ENCODE data around the gene TTC36. TPM values are rescaled to one million over a fixed set of nuclear protein-coding genes. Genes with fewer than 3 reads are reported as not detected.
A peak's percentile ranks its signal among the peaks of the same experiment; 100 is the strongest.
"Not testable (repeated sequence)": the region's sequence is repeated elsewhere in the genome, so short reads cannot be mapped to it uniquely, and the experiment has no call there.

TTC36 gene
- total RNA-seq, result 1.1 TPM in 3 replicates

- no peak for TF ChIP-seq CTCF (IDR thresholded peaks at IDR 0.05; ENCODE audit: unreplicated experiment)
- H3K4me3 Mint-ChIP-seq, result no peak within 1 kb of the TSS
- no peak for DNase-seq (ENCODE audit: low spot score in 2 of 2, unreplicated experiment in 2 of 2)
- peak within 1 kb of the TSS; percentile 61 for H3K27ac Mint-ChIP-seq
- peaks cover 24% of the 10 kb centered on the region for H3K4me1 Mint-ChIP-seq
- H3K27me3 Mint-ChIP-seq (ENCODE audit: low read depth), result no peaks in the 10 kb centered on the region
- H3K9me3 Mint-ChIP-seq, result no peaks in the 10 kb centered on the region
- peaks cover 7% of the 10 kb centered on the region for H3K36me3 Mint-ChIP-seq
These were observed at the start of gene TTC36 for GRCh38 chr11:118527109-118527508. TSS of gene TTC36 (plus strand) at chr11:118527474. CDS start at chr11:118527495, 21 bp downstream.

GRCh38 chr11:118481238-118481637 is 46.0 kb upstream of the TTC36 start:
- H3K36me3 Mint-ChIP-seq, result peaks cover 57% of the 10 kb centered on the region
- not testable (repeated sequence) for H3K27ac Mint-ChIP-seq; H3K4me3 Mint-ChIP-seq; H3K4me1 Mint-ChIP-seq; H3K27me3 Mint-ChIP-seq (ENCODE audit: low read depth); H3K9me3 Mint-ChIP-seq; DNase-seq (ENCODE audit: low spot score in 2 of 2, unreplicated experiment in 2 of 2)

GRCh38 chr11:118484405-118484804 is 42.9 kb upstream of the TTC36 start:
- peaks cover 7% of the 10 kb centered on the region for H3K9me3 Mint-ChIP-seq
- no peak overlapping the region for H3K27ac Mint-ChIP-seq
- H3K27me3 Mint-ChIP-seq (ENCODE audit: low read depth), result no peaks in the 10 kb centered on the region
- no peaks in the 10 kb centered on the region for H3K4me1 Mint-ChIP-seq
- H3K4me3 Mint-ChIP-seq, result no peak overlapping the region
- TF ChIP-seq CTCF (IDR thresholded peaks at IDR 0.05; ENCODE audit: unreplicated experiment), result no peak
- DNase-seq (ENCODE audit: low spot score in 2 of 2, unreplicated experiment in 2 of 2), result no peak
- H3K36me3 Mint-ChIP-seq, result peaks cover 45% of the 10 kb centered on the region

- Mint-ChIP-seq H3K9me3 (peaks cover 7% of the 10 kb centered on the region), H3K27me3 (ENCODE audit: low read depth) (no peaks in the 10 kb centered on the region), H3K4me3 (no peak overlapping the region), H3K4me1 (no peaks in the 10 kb centered on the region), H3K36me3 (peaks cover 42% of the 10 kb centered on the region), H3K27ac (peak overlapping the region; percentile 26)
- DNase-seq (ENCODE audit: low spot score in 2 of 2, unreplicated experiment in 2 of 2), result no peak
- no peak for TF ChIP-seq CTCF (IDR thresholded peaks at IDR 0.05; ENCODE audit: unreplicated experiment)
These were observed 42.0 kb upstream of the TTC36 start for GRCh38 chr11:118485273-118485672.

- peak; percentile 82 for TF ChIP-seq CTCF (IDR thresholded peaks at IDR 0.05; ENCODE audit: unreplicated experiment)
- Mint-ChIP-seq H3K9me3 (no peaks in the 10 kb centered on the region), H3K4me3 (no peak overlapping the region), H3K27me3 (ENCODE audit: low read depth) (no peaks in the 10 kb centered on the region), H3K4me1 (no peaks in the 10 kb centered on the region), H3K36me3 (peaks cover 36% of the 10 kb centered on the region), H3K27ac (peak overlapping the region; percentile 0)
- peak; percentile 30 to 81 for DNase-seq (ENCODE audit: low spot score in 2 of 2, unreplicated experiment in 2 of 2)
These were observed 38.7 kb upstream of the TTC36 start for GRCh38 chr11:118488480-118489109.

GRCh38 chr11:118491041-118491440 is 36.2 kb upstream of the TTC36 start:
- TF ChIP-seq CTCF (IDR thresholded peaks at IDR 0.05; ENCODE audit: unreplicated experiment), result no peak
- Mint-ChIP-seq H3K4me1 (no peaks in the 10 kb centered on the region), H3K4me3 (no peak overlapping the region), H3K27ac (no peak overlapping the region), H3K27me3 (ENCODE audit: low read depth) (no peaks in the 10 kb centered on the region), H3K36me3 (peaks cover 42% of the 10 kb centered on the region), H3K9me3 (no peaks in the 10 kb centered on the region)
- DNase-seq (ENCODE audit: low spot score in 2 of 2, unreplicated experiment in 2 of 2), result no peak

Data from mesothelial cell of epicardium (in vitro differentiated cells).